K562 (cell line): ENCODE results near the gene SMIM35. TPM values are rescaled to one million over a fixed set of nuclear protein-coding genes. Genes with fewer than 3 reads are reported as not detected.

Experiments
- CHD2 ChIP-seq: IDR thresholded peaks from 2 replicates; pipeline ENCODE4 v1.6.1; 2011; ENCODE audit warnings: low read depth, low read length
- CREM ChIP-seq: IDR thresholded peaks from 2 replicates; pipeline ENCODE4 v1.6.1; 2014; ENCODE audit warnings: antibody characterized with exemption, low read depth
- CTBP1 ChIP-seq: fragments of 450-650 bp; IDR thresholded peaks from 2 replicates; pipeline ENCODE4 v1.6.1; 2016; ENCODE audit warnings: borderline replicate concordance
- ETS2 ChIP-seq: IDR thresholded peaks from 2 replicates; pipeline ENCODE4 v1.6.1; 2016; ENCODE audit warnings: borderline replicate concordance, missing genetic modification characterization, mild to moderate bottlenecking, moderate library complexity, missing compliant biosample characterization; ENCODE audit not compliant: poor library complexity, severe bottlenecking
- FOSL1 ChIP-seq: fragments of 200-800 bp; sonication (Bioruptor generic); conservative IDR thresholded peaks from 2 replicates; pipeline ENCODE4 v1.6.1; 2016; ENCODE audit warnings: missing genetic modification characterization, missing compliant biosample characterization
- FOXM1 ChIP-seq, 2 experiments: fragments of 450-650 bp in 1 of 2; sonication (generic) in 1 of 2; formaldehyde crosslinking in 1 of 2; IDR thresholded peaks; 2 replicates each; pipeline versions ENCODE4 v1.6.1 to v1.9.0; 2017 to 2022; ENCODE audit warnings: low read depth in 2 of 2, mild to moderate bottlenecking in 2 of 2, missing genetic modification reagents in 1 of 2, moderate library complexity in 1 of 2
- FUS ChIP-seq: fragments of 200-400 bp; formaldehyde crosslinking; optimal IDR thresholded peaks from 2 replicates; pipeline ENCODE3; 2017; ENCODE audit warnings: low read depth, low read length
- HDAC1 ChIP-seq, 2 experiments: fragments of 450-650 bp; IDR thresholded peaks; 2 replicates each; pipeline ENCODE4 v1.6.1; 2016 to 2017; ENCODE audit warnings: inconsistent platforms in 1 of 2, mild to moderate bottlenecking in 1 of 2, moderate library complexity in 1 of 2
- JUNB ChIP-seq: fragments of 450-650 bp; formaldehyde crosslinking; conservative IDR thresholded peaks from 2 replicates; pipeline ENCODE4 v1.4.0; 2020; ENCODE audit warnings: mild to moderate bottlenecking
- MEF2A ChIP-seq: IDR thresholded peaks from 2 replicates; pipeline ENCODE4 v1.6.1; 2011; ENCODE audit warnings: low read depth, mild to moderate bottlenecking, low read length, moderate library complexity; ENCODE audit not compliant: control insufficient read depth
- NCOR1 ChIP-seq: fragments of 450-650 bp; IDR thresholded peaks from 2 replicates; pipeline ENCODE4 v1.6.1; 2016; ENCODE audit warnings: mild to moderate bottlenecking, moderate library complexity
- NFIC ChIP-seq: fragments of 450-650 bp; IDR thresholded peaks from 2 replicates; pipeline ENCODE4 v1.6.1; 2017; ENCODE audit warnings: mild to moderate bottlenecking, inconsistent platforms
- PHF21A ChIP-seq: fragments of 450-650 bp; IDR thresholded peaks from 2 replicates; pipeline ENCODE4 v1.6.1; 2017; ENCODE audit warnings: low read depth, borderline replicate concordance
- SMAD2 ChIP-seq: fragments of 150-350 bp; IDR thresholded peaks from 2 replicates; pipeline ENCODE4 v1.6.1; 2014; ENCODE audit warnings: low read depth, mild to moderate bottlenecking, low read length
- STAG1 ChIP-seq: sonication (generic); formaldehyde crosslinking; IDR thresholded peaks from 2 replicates; pipeline ENCODE4 v1.5.0; 2020; ENCODE audit warnings: missing genetic modification reagents, borderline replicate concordance
- TCF7L2 ChIP-seq: fragments of 150-350 bp; IDR thresholded peaks from 2 replicates; pipeline ENCODE4 v1.6.1; 2016; ENCODE audit warnings: low read depth, mild to moderate bottlenecking, low read length, moderate library complexity
- ZC3H11A ChIP-seq: IDR thresholded peaks from 2 replicates; pipeline ENCODE4 v1.6.1; 2012; ENCODE audit warnings: low read depth, low read length, improper control_type of control experiment
- ZNF146 ChIP-seq: IDR thresholded peaks from one replicate; pipeline ENCODE4 v1.6.1; 2018; ENCODE audit warnings: missing compliant biosample characterization; ENCODE audit not compliant: unreplicated experiment
- ZNF165 ChIP-seq: fragments of 250-450 bp; sonication (Bioruptor Pico); IDR thresholded peaks from 2 replicates; pipeline ENCODE4 v1.4.0; 2020; ENCODE audit warnings: borderline replicate concordance
- ZNF445 ChIP-seq: fragments of 250-450 bp; sonication (Bioruptor Pico); IDR thresholded peaks from 2 replicates; pipeline ENCODE4 v1.4.0; 2020; ENCODE audit warnings: low read depth, mild to moderate bottlenecking, moderate library complexity
- polyA plus RNA-seq, 8 experiments: library from polyadenylated mRNA; depleted of rRNA in 4 of 8; stranded (reverse) in 5 of 8; unstranded in 3 of 8; fragments of >200 nt; fragmentation: Nextera tagmentation in 2 of 8; fragmentation: Illumina TruSeq in 1 of 8; extraction: Ambion mirVana in 2 of 8; extraction: Trizol in 1 of 8; gene quantifications; 2 replicates each; pipeline versions ENCODE4 v1.2.1 to v1.2.3, GENCODE V29; 2011 to 2014; ENCODE audit warnings: inconsistent platforms in 1 of 8, missing spikeins in 1 of 8
- total RNA-seq, 7 experiments: library from RNA; depleted of rRNA in 6 of 7; stranded (reverse); fragments of >200 nt in 6 of 7; fragmentation: Illumina TruSeq in 2 of 7; extraction: Trizol in 2 of 7; gene quantifications; 2 replicates each; pipeline versions ENCODE4 v1.2.1 to v1.2.3, GENCODE V29; 2011 to 2021; ENCODE audit warnings: low replicate concordance in 1 of 7
- TF ChIP-seq, protein P1 (sequence below): fragments of 250-450 bp; sonication (Bioruptor Pico); IDR thresholded peaks from 2 replicates; pipeline ENCODE4 v1.8.0; 2022; ENCODE audit warnings: moderate library complexity, mild to moderate bottlenecking, inconsistent platforms
- TF ChIP-seq, protein P2 (sequence below): fragments of 450-650 bp; formaldehyde crosslinking; IDR thresholded peaks from 2 replicates; pipeline ENCODE4 v1.4.0; 2020; ENCODE audit warnings: mild to moderate bottlenecking
- TF ChIP-seq, protein P3 (sequence below): fragments of 250-450 bp; sonication (Bioruptor Pico); IDR thresholded peaks from 2 replicates; pipeline ENCODE4 v1.5.0; 2020; ENCODE audit warnings: mild to moderate bottlenecking
- TF ChIP-seq, protein P4 (sequence below): sonication (generic); formaldehyde crosslinking; IDR thresholded peaks from 2 replicates; pipeline ENCODE4 v1.8.0; 2022; ENCODE audit warnings: mild to moderate bottlenecking, missing genetic modification reagents

SMIM35 gene
- total and polyA plus RNA-seq, 9 of the 15 experiments (the other 6 are each of a cell fraction or from before 2014, with no cell fraction given) = 0.03 TPM; not detected in 7

DNA sequence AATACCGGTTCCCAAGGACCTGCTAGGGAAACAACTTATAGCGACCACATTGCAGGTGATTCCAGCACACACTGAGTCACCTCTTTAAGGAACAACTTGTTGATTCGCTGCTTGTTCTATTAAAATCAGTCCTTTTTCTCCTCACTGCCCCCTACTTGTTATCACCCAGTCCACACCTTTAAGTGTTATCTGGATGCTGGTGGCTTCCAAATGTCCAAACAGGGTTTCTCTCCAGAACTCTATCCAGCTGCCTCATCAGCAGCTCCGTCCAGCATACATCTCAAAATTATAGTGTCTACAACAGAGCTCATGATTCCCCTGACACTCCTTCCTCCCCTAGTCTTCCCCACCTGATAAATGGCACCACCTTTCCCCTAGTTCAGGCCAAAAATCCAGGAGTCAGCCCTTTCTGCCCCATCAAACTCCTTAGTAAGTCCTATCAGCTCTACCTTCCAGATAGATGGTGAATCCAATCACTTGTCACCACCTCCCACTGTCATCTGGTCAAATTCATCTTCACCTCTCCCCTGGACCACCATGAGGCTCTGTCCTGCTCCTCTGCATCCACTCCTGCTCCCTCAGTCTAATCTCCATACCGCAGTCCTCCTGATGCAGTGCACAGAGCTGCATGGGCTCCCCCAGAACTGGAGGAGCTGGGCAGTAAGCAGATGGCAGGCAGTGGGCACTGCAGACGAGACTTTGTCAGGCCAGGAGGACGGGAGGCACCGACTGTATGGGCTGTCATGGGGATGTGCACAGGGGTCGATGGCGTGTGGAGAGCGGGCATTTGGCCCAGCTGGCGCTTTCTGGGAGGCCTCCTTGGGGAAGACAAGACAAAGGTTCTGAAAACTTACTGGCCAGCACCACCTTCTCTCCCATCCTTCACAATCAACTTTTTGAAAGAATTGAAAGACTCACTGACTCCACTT is 81.3 kb downstream of the SMIM35 start (continued):
- no peak for TF ChIP-seq PHF21A
- TF ChIP-seq JUNB (CRISPR knock-in tag) = no peak
- no peak for TF ChIP-seq ZNF165 (CRISPR knock-in tag)
- TF ChIP-seq ZC3H11A = no peak
- TF ChIP-seq ZNF146 (CRISPR knock-in tag) = no peak
- TF ChIP-seq, protein P1, sequence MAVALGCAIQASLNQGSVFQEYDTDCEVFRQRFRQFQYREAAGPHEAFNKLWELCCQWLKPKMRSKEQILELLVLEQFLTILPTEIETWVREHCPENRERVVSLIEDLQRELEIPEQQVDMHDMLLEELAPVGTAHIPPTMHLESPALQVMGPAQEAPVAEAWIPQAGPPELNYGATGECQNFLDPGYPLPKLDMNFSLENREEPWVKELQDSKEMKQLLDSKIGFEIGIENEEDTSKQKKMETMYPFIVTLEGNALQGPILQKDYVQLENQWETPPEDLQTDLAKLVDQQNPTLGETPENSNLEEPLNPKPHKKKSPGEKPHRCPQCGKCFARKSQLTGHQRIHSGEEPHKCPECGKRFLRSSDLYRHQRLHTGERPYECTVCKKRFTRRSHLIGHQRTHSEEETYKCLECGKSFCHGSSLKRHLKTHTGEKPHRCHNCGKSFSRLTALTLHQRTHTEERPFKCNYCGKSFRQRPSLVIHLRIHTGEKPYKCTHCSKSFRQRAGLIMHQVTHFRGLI = no peak
- peak; percentile 83 for TF ChIP-seq CTBP1
- TF ChIP-seq NFIC = peak; percentile 62; the same call in 1 of the 2 replicates
- TF ChIP-seq NCOR1 = peak; percentile 65
- TF ChIP-seq ZNF445 (CRISPR knock-in tag) = no peak
- TF ChIP-seq FOSL1 (tag) = peak; percentile 65
- TF ChIP-seq FUS = no peak
- no peak for TF ChIP-seq STAG1 (CRISPR knock-in tag)
- TF ChIP-seq, protein P2, sequence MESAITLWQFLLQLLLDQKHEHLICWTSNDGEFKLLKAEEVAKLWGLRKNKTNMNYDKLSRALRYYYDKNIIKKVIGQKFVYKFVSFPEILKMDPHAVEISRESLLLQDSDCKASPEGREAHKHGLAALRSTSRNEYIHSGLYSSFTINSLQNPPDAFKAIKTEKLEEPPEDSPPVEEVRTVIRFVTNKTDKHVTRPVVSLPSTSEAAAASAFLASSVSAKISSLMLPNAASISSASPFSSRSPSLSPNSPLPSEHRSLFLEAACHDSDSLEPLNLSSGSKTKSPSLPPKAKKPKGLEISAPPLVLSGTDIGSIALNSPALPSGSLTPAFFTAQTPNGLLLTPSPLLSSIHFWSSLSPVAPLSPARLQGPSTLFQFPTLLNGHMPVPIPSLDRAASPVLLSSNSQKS = no peak
- TF ChIP-seq HDAC1 (IDR thresholded peaks at IDR 0.05) = peak in 1 of 2 experiments; percentile 37; a peak in 2 of 4 replicates
- no peak for TF ChIP-seq ETS2 (tag)
- TF ChIP-seq TCF7L2 = no peak
- peak; percentile 22; the same call in 1 of the 2 replicates for TF ChIP-seq CREM
- no peak for TF ChIP-seq CHD2
- TF ChIP-seq MEF2A = no peak
- TF ChIP-seq, protein P3, sequence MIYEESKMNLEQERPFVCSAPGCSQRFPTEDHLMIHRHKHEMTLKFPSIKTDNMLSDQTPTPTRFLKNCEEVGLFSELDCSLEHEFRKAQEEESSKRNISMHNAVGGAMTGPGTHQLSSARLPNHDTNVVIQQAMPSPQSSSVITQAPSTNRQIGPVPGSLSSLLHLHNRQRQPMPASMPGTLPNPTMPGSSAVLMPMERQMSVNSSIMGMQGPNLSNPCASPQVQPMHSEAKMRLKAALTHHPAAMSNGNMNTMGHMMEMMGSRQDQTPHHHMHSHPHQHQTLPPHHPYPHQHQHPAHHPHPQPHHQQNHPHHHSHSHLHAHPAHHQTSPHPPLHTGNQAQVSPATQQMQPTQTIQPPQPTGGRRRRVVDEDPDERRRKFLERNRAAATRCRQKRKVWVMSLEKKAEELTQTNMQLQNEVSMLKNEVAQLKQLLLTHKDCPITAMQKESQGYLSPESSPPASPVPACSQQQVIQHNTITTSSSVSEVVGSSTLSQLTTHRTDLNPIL = no peak
- TF ChIP-seq SMAD2 = no peak
- peak; percentile 48; the same call in 1 of the 2 replicates for TF ChIP-seq FOXM1 (IDR thresholded peaks at IDR 0.05; ENCODE audit: low read depth)
- TF ChIP-seq FOXM1 (CRISPR knock-in tag; IDR thresholded peaks at IDR 0.05; ENCODE audit: low read depth) = no peak
- TF ChIP-seq, protein P4, sequence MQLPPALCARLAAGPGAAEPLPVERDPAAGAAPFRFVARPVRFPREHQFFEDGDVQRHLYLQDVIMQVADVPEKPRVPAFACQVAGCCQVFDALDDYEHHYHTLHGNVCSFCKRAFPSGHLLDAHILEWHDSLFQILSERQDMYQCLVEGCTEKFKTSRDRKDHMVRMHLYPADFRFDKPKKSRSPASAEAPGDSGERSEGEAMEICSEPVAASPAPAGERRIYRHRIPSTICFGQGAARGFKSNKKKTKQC (CRISPR knock-in tag) = no peak
